Measurements from ENCODE around the gene LST1.

The LST1 gene

GRCh38 chr6:31559958-31560696, 25.9 kb upstream of the LST1 start:
- no peak for DNase-seq (ENCODE audit: low read depth)

GRCh38 chr6:31560697-31561058, 25.4 kb upstream of the LST1 start:
- no peak for DNase-seq (ENCODE audit: low read depth)

- DNase-seq (ENCODE audit: low read depth): no peak
Measured at GRCh38 chr6:31567531-31568370, 18.3 kb upstream of the LST1 start.

- DNase-seq (ENCODE audit: low read depth): peak; percentile 67
Measured at GRCh38 chr6:31568537-31568961, 17.5 kb upstream of the LST1 start.

- no peak for DNase-seq (ENCODE audit: low read depth)
Measured at GRCh38 chr6:31569861-31570536, 16.1 kb upstream of the LST1 start.

DNA sequence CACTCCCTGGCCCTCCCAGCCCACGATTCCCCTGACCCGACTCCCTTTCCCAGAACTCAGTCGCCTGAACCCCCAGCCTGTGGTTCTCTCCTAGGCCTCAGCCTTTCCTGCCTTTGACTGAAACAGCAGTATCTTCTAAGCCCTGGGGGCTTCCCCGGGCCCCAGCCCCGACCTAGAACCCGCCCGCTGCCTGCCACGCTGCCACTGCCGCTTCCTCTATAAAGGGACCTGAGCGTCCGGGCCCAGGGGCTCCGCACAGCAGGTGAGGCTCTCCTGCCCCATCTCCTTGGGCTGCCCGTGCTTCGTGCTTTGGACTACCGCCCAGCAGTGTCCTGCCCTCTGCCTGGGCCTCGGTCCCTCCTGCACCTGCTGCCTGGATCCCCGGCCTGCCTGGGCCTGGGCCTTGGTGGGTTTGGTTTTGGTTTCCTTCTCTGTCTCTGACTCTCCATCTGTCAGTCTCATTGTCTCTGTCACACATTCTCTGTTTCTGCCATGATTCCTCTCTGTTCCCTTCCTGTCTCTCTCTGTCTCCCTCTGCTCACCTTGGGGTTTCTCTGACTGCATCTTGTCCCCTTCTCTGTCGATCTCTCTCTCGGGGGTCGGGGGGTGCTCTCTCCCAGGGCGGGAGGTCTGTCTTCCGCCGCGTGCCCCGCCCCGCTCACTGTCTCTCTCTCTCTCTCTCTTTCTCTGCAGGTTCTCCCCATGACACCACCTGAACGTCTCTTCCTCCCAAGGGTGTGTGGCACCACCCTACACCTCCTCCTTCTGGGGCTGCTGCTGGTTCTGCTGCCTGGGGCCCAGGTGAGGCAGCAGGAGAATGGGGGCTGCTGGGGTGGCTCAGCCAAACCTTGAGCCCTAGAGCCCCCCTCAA, 13.8 kb upstream of the LST1 start, which contains the start of gene LTA:
TSS of gene LTA (plus strand) at position 249 of the 871 bp plus-strand sequence. CDS start at position 703, 454 bp downstream.
- DNase-seq (ENCODE audit: low read depth): peak; percentile 75

GRCh38 chr6:31573239-31574105, 12.6 kb upstream of the LST1 start:
- DNase-seq (ENCODE audit: low read depth): no peak

DNA sequence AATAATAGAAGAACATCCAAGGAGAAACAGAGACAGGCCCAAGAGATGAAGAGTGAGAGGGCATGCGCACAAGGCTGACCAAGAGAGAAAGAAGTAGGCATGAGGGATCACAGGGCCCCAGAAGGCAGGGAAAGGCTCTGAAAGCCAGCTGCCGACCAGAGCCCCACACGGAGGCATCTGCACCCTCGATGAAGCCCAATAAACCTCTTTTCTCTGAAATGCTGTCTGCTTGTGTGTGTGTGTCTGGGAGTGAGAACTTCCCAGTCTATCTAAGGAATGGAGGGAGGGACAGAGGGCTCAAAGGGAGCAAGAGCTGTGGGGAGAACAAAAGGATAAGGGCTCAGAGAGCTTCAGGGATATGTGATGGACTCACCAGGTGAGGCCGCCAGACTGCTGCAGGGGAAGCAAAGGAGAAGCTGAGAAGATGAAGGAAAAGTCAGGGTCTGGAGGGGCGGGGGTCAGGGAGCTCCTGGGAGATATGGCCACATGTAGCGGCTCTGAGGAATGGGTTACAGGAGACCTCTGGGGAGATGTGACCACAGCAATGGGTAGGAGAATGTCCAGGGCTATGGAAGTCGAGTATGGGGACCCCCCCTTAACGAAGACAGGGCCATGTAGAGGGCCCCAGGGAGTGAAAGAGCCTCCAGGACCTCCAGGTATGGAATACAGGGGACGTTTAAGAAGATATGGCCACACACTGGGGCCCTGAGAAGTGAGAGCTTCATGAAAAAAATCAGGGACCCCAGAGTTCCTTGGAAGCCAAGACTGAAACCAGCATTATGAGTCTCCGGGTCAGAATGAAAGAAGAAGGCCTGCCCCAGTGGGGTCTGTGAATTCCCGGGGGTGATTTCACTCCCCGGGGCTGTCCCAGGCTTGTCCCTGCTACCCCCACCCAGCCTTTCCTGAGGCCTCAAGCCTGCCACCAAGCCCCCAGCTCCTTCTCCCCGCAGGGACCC, 11.7 kb upstream of the LST1 start:
- no peak for DNase-seq (ENCODE audit: low read depth)

DNA sequence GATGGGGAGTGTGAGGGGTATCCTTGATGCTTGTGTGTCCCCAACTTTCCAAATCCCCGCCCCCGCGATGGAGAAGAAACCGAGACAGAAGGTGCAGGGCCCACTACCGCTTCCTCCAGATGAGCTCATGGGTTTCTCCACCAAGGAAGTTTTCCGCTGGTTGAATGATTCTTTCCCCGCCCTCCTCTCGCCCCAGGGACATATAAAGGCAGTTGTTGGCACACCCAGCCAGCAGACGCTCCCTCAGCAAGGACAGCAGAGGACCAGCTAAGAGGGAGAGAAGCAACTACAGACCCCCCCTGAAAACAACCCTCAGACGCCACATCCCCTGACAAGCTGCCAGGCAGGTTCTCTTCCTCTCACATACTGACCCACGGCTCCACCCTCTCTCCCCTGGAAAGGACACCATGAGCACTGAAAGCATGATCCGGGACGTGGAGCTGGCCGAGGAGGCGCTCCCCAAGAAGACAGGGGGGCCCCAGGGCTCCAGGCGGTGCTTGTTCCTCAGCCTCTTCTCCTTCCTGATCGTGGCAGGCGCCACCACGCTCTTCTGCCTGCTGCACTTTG, 10.7 kb upstream of the LST1 start, which contains the start of gene TNF:
TSS of gene TNF (plus strand) at position 231 of the 567 bp plus-strand sequence. CDS start at position 408, 177 bp downstream.
- peak; percentile 85 for DNase-seq (ENCODE audit: low read depth)

GRCh38 chr6:31575952-31576685, 10.0 kb upstream of the LST1 start:
- DNase-seq (ENCODE audit: low read depth): no peak

DNA sequence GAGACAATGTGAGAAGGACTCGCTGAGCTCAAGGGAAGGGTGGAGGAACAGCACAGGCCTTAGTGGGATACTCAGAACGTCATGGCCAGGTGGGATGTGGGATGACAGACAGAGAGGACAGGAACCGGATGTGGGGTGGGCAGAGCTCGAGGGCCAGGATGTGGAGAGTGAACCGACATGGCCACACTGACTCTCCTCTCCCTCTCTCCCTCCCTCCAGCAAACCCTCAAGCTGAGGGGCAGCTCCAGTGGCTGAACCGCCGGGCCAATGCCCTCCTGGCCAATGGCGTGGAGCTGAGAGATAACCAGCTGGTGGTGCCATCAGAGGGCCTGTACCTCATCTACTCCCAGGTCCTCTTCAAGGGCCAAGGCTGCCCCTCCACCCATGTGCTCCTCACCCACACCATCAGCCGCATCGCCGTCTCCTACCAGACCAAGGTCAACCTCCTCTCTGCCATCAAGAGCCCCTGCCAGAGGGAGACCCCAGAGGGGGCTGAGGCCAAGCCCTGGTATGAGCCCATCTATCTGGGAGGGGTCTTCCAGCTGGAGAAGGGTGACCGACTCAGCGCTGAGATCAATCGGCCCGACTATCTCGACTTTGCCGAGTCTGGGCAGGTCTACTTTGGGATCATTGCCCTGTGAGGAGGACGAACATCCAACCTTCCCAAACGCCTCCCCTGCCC, 9.0 kb upstream of the LST1 start:
- no peak for DNase-seq (ENCODE audit: low read depth)

DNA sequence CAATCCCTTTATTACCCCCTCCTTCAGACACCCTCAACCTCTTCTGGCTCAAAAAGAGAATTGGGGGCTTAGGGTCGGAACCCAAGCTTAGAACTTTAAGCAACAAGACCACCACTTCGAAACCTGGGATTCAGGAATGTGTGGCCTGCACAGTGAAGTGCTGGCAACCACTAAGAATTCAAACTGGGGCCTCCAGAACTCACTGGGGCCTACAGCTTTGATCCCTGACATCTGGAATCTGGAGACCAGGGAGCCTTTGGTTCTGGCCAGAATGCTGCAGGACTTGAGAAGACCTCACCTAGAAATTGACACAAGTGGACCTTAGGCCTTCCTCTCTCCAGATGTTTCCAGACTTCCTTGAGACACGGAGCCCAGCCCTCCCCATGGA, 8.5 kb upstream of the LST1 start:
- DNase-seq (ENCODE audit: low read depth): no peak

DNA sequence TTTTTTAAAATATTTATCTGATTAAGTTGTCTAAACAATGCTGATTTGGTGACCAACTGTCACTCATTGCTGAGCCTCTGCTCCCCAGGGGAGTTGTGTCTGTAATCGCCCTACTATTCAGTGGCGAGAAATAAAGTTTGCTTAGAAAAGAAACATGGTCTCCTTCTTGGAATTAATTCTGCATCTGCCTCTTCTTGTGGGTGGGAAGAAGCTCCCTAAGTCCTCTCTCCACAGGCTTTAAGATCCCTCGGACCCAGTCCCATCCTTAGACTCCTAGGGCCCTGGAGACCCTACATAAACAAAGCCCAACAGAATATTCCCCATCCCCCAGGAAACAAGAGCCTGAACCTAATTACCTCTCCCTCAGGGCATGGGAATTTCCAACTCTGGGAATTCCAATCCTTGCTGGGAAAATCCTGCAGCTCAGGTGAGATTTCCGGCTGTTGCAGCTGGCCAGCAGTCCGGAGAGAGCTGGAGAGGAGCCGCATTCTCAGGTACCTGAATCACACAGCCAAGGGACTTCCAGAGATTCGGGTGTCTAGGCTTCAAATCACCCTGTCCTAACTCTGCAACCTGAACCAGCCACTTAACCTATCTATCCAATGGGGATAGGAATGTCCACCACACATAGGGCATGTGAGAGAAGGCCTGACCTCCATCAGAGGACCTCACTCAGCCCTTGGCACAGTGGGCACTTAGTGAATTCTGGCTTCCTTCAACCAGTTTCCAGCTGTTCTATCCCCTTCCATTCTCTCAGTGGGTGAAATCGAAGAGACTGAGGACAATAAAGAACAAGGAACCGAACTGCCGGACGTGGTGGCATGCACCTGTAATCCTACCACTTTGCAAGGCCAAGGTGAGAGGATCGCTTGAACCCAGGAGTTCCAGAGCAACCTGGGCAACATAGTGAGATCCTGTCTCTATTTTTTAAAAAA, 7.6 kb upstream of the LST1 start:
- no peak for DNase-seq (ENCODE audit: low read depth)

DNA sequence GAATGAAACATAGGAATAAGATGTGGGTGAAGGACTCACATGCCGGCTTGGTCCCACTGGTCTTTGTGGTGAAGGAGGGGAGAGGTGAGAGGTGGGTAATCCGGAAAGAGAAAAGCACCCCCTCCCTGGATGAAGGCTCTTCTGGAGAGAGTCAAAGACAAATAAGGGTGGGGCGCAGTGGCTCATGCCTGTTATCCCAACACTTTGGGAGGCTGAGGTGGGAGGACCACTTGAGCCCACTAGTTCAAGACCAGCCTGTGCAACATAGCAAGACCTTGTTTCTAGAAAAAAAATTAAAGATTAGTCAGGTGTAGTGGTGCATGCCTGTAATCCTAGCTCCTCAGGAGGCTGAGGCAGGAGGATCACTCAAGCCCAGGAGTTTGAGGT, 7.0 kb upstream of the LST1 start:
- no peak for DNase-seq (ENCODE audit: low read depth)

DNA sequence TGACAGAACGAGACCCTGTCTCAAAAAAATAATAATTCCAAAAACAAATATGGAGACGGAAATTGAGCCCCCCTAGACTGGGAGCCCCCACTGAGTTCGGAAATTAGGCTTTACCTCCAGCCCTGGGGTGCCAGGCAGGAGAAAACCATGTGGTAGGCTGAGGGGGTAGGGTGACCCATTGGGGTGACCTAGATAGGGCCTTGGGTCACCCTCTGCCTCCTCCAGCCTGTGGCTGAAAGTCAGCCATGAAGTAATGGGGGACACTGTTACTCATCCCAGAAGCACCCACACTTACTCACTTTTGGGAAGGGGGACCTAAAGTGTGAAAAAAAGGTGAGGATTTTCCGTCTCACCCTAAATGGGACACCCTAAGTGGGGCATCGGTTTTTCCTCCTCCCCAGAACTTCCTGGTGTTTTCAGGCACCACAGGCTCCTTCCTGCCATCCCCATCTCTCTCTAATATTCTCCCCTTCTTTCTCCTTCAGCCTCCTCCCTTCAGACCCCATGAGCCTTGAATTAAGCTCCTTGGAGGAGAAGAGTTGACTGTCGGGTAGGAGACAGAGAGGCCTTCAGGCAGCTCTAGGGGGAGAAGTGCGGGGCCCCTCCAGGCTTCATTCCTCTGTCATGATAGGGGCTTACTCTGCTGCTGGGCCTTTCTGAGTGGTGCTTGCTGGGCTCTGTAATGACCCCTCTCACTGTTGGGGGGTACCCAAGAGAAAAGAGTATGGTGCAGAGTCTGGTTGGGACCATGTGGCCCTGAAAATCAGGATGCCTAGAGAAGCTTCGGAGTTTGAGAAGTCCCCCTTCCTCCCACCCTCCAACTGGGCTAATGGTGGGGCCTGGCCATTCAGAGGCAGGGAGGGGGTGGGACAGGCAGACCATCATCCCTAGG, 6.3 kb upstream of the LST1 start:
- DNase-seq (ENCODE audit: low read depth): no peak

DNA sequence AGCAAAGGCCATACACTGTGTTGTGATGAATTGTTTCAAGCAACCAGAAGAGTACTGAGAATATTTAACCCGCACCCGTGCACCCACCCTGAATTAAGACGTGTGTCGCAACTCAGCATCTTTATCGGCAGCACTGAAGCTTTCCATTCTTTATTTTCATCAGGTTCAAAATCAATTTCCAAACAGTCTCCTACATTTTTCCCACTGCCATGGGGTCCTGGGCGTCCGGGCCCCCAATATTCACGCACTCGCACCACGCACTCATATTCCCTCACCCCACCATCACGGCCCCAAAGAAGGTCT, 5.7 kb upstream of the LST1 start:
- DNase-seq (ENCODE audit: low read depth): no peak

Measured in stimulated activated CD4-positive, alpha-beta T cell treated with anti-CD3 and anti-CD28 coated beads, Interleukin-2, amount 100 ng/mL, for 4 hours (primary cell).